Activated CD4-positive, alpha-beta T cell treated with anti-CD3 and anti-CD28 coated beads, Interleukin-2, amount 10 ng/mL, durations not matched to agents 7 days and 5 days (primary cell): Measurements from ENCODE around the gene PSMA7. TPM values are rescaled to one million over a fixed set of nuclear protein-coding genes. Genes with fewer than 3 reads are reported as not detected.

Source experiments
- CTCF ChIA-PET: fragments of 350-600 bp; sonication (Branson Sonifier 250); formaldehyde crosslinking; loops from one replicate; lab custom pipeline; 2021; ENCODE audit warnings: antibody characterized with exemption; lab: Charles Lee
- POLR2A ChIA-PET: fragments of 350-600 bp; sonication (Branson Sonifier 250); formaldehyde crosslinking; loops from one replicate; lab custom pipeline; 2021; ENCODE audit warnings: antibody characterized with exemption; lab: Charles Lee
- DNase-seq: peaks from one replicate; pipeline ENCODE4 v3.0.0-alpha.2; 2020
- H3K27ac Mint-ChIP-seq: one replicate; pipeline ENCODE4 v1.8.0; 2021; ENCODE audit warnings: mild to moderate bottlenecking, moderate library complexity, mixed read lengths
- H3K27me3 Mint-ChIP-seq: one replicate; pipeline ENCODE4 v1.8.0; 2021; ENCODE audit warnings: mixed read lengths
- H3K36me3 Mint-ChIP-seq: one replicate; pipeline ENCODE4 v1.8.0; 2021; ENCODE audit warnings: low read depth, mixed read lengths
- H3K4me1 Mint-ChIP-seq: one replicate; pipeline ENCODE4 v1.8.0; 2021; ENCODE audit warnings: mixed read lengths
- H3K4me3 Mint-ChIP-seq: one replicate; pipeline ENCODE4 v1.8.0; 2021; ENCODE audit warnings: mild to moderate bottlenecking, moderate library complexity, mixed read lengths
- H3K9me3 Mint-ChIP-seq: one replicate; pipeline ENCODE4 v1.8.0; 2021; ENCODE audit warnings: mixed read lengths
- total RNA-seq, 2 experiments: library from RNA; stranded (reverse); gene quantifications; one replicate each; pipeline ENCODE4 v1.2.3, GENCODE V29; 2021

PSMA7 gene
- total RNA-seq: 100 to 1,000 TPM; 250 to 306 TPM

- ChIA-PET POLR2A (interaction anchor here (0.9 kb wide), 1 partner anchor 21 kb away, joined by 3 read pairs; the partner anchor contains the start of gene LSM14B), CTCF (interaction anchor here (1.0 kb wide), 1 partner anchor 162 kb away, joined by 3 read pairs; no protein-coding TSS in a partner anchor)
- Mint-ChIP-seq H3K27ac (peak within 1 kb of the TSS; percentile 92), H3K4me3 (peak within 1 kb of the TSS; percentile 81), H3K4me1 (peaks cover 57% of the 10 kb centered on the region), H3K36me3 (peaks cover 29% of the 10 kb centered on the region), H3K9me3 (no peaks in the 10 kb centered on the region), H3K27me3 (no peaks in the 10 kb centered on the region)
- DNase-seq: peak; percentile 83
Observed at GRCh38 chr20:62143081-62143956, at the start of gene PSMA7, which contains the start of gene SS18L1. Gene PSMA7 (minus strand): TSS chr20:62143394. CDS start chr20:62143303, 91 bp downstream. Gene SS18L1 (plus strand): TSS chr20:62143769. CDS start chr20:62143821, 52 bp downstream.

- CTCF ChIA-PET: no interaction called here
- H3K4me3 Mint-ChIP-seq: no peak overlapping the region
- H3K27me3 Mint-ChIP-seq: no peaks in the 10 kb centered on the region
- peaks cover 5% of the 10 kb centered on the region for H3K36me3 Mint-ChIP-seq
- no peaks in the 10 kb centered on the region for H3K9me3 Mint-ChIP-seq
- H3K4me1 Mint-ChIP-seq: peaks cover 1% of the 10 kb centered on the region
- POLR2A ChIA-PET: no interaction called here
- no peak for DNase-seq
- no peak overlapping the region for H3K27ac Mint-ChIP-seq
Observed at GRCh38 chr20:62192635-62193034, 49.4 kb upstream of the PSMA7 start.

GRCh38 chr20:62191781-62192559, 48.8 kb upstream of the PSMA7 start:
- Mint-ChIP-seq H3K4me1 (peaks cover 5% of the 10 kb centered on the region), H3K4me3 (no peak overlapping the region), H3K27ac (no peak overlapping the region), H3K36me3 (peaks cover 5% of the 10 kb centered on the region), H3K9me3 (no peaks in the 10 kb centered on the region), H3K27me3 (no peaks in the 10 kb centered on the region)
- ChIA-PET CTCF (no interaction called here), POLR2A (no interaction called here)
- no peak for DNase-seq

GRCh38 chr20:62190639-62191411, 47.6 kb upstream of the PSMA7 start:
- H3K9me3 Mint-ChIP-seq: no peaks in the 10 kb centered on the region
- peaks cover 5% of the 10 kb centered on the region for H3K36me3 Mint-ChIP-seq
- peaks cover 11% of the 10 kb centered on the region for H3K4me1 Mint-ChIP-seq
- no peak overlapping the region for H3K27ac Mint-ChIP-seq
- ChIA-PET POLR2A (no interaction called here), CTCF (no interaction called here)
- no peak overlapping the region for H3K4me3 Mint-ChIP-seq
- DNase-seq: no peak
- H3K27me3 Mint-ChIP-seq: no peaks in the 10 kb centered on the region

GRCh38 chr20:62186887-62187866, 44.0 kb upstream of the PSMA7 start:
- Mint-ChIP-seq H3K4me3 (no peak overlapping the region), H3K36me3 (peaks cover 1% of the 10 kb centered on the region), H3K27ac (no peak overlapping the region), H3K4me1 (peaks cover 31% of the 10 kb centered on the region), H3K27me3 (no peaks in the 10 kb centered on the region), H3K9me3 (no peaks in the 10 kb centered on the region)
- POLR2A ChIA-PET: interaction anchor here (0.7 kb wide), 1 partner anchor 26 kb away, joined by 3 read pairs; no protein-coding TSS in a partner anchor
- no peak for DNase-seq
- CTCF ChIA-PET: interaction anchor here (1.7 kb wide), 1 partner anchor 13 kb away, joined by 4 read pairs; no protein-coding TSS in a partner anchor

GRCh38 chr20:62186096-62186426, 42.9 kb upstream of the PSMA7 start:
- Mint-ChIP-seq H3K27ac (no peak overlapping the region), H3K4me3 (no peak overlapping the region), H3K27me3 (no peaks in the 10 kb centered on the region), H3K9me3 (no peaks in the 10 kb centered on the region), H3K4me1 (peaks cover 38% of the 10 kb centered on the region), H3K36me3 (peaks cover 1% of the 10 kb centered on the region)
- no peak for DNase-seq
- CTCF ChIA-PET: no interaction called here
- POLR2A ChIA-PET: no interaction called here

GRCh38 chr20:62183426-62184142, 40.4 kb upstream of the PSMA7 start:
- no peak for DNase-seq
- CTCF ChIA-PET: no interaction called here

GRCh38 chr20:62182469-62183425, 39.6 kb upstream of the PSMA7 start, which contains the start of gene MTG2:
Gene MTG2 (plus strand): TSS chr20:62183028. CDS start chr20:62193421, 10,393 bp downstream.
- CTCF ChIA-PET: no interaction called here

More at GRCh38 chr20:62183426-62184142, 40.4 kb upstream of the PSMA7 start:
- H3K27me3 Mint-ChIP-seq: no peaks in the 10 kb centered on the region
- peaks cover 4% of the 10 kb centered on the region for H3K36me3 Mint-ChIP-seq
- H3K4me3 Mint-ChIP-seq: peak overlapping the region; percentile 90
- no peaks in the 10 kb centered on the region for H3K9me3 Mint-ChIP-seq
- peak overlapping the region; percentile 90 for H3K27ac Mint-ChIP-seq
- POLR2A ChIA-PET: no interaction called here
- peaks cover 38% of the 10 kb centered on the region for H3K4me1 Mint-ChIP-seq

GRCh38 chr20:62181808-62182207, 38.6 kb upstream of the PSMA7 start:
- H3K27me3 Mint-ChIP-seq: no peaks in the 10 kb centered on the region
- H3K4me1 Mint-ChIP-seq: peaks cover 32% of the 10 kb centered on the region
- H3K9me3 Mint-ChIP-seq: no peaks in the 10 kb centered on the region
- ChIA-PET CTCF (no interaction called here), POLR2A (no interaction called here)
- DNase-seq: no peak
- H3K27ac Mint-ChIP-seq: peak overlapping the region; percentile 96
- peaks cover 4% of the 10 kb centered on the region for H3K36me3 Mint-ChIP-seq
- peak overlapping the region; percentile 90 for H3K4me3 Mint-ChIP-seq

More at GRCh38 chr20:62182469-62183425, 39.6 kb upstream of the PSMA7 start, which contains the start of gene MTG2:
- Mint-ChIP-seq H3K36me3 (peaks cover 4% of the 10 kb centered on the region), H3K9me3 (no peaks in the 10 kb centered on the region), H3K27ac (peak within 1 kb of the TSS; percentile 96), H3K27me3 (no peaks in the 10 kb centered on the region), H3K4me3 (peak within 1 kb of the TSS; percentile 90), H3K4me1 (peaks cover 38% of the 10 kb centered on the region)
- POLR2A ChIA-PET: no interaction called here
- peak; percentile 97 for DNase-seq

GRCh38 chr20:62179162-62179504, 35.9 kb upstream of the PSMA7 start:
- no peak for DNase-seq
- Mint-ChIP-seq H3K9me3 (no peaks in the 10 kb centered on the region), H3K4me1 (peaks cover 15% of the 10 kb centered on the region), H3K27ac (no peak overlapping the region), H3K36me3 (peaks cover 11% of the 10 kb centered on the region), H3K27me3 (no peaks in the 10 kb centered on the region), H3K4me3 (no peak overlapping the region)
- POLR2A ChIA-PET: no interaction called here
- CTCF ChIA-PET: no interaction called here
